Fibroblast of lung (primary cell): ENCODE measurements around the gene ZSCAN1. TPM values are rescaled to one million over a fixed set of nuclear protein-coding genes. Genes with fewer than 3 reads are reported as not detected.
A peak's percentile ranks its signal among the peaks of the same experiment; 100 is the strongest.

Source experiments
- DNase-seq, 2 donors: peaks; one replicate each; pipeline versions ENCODE4 v3.0.0 to v3.0.0-alpha.2; 2010; ENCODE audit warnings: low read depth in 2 of 2
- H2AFZ ChIP-seq: 2 replicates; pipeline ENCODE4 v1.5.1; 2012; ENCODE audit warnings: low read length, control low read depth, inconsistent platforms
- H3K27ac ChIP-seq: 2 replicates; pipeline ENCODE4 v1.5.1; 2011; ENCODE audit warnings: low read length, control low read depth; ENCODE audit not compliant: insufficient read depth
- H3K27me3 ChIP-seq: 2 replicates; pipeline ENCODE4 v1.5.1; 2011; ENCODE audit warnings: mild to moderate bottlenecking, low read length; ENCODE audit not compliant: control insufficient read depth, insufficient read depth
- H3K36me3 ChIP-seq: 2 replicates; pipeline ENCODE4 v1.5.1; 2011; ENCODE audit warnings: low read length; ENCODE audit not compliant: control insufficient read depth, insufficient read depth
- H3K4me1 ChIP-seq: 2 replicates; pipeline ENCODE4 v1.5.1; 2011; ENCODE audit warnings: low read length; ENCODE audit not compliant: control insufficient read depth, insufficient read depth; ENCODE audit errors: extremely low read depth
- H3K4me2 ChIP-seq: 2 replicates; pipeline ENCODE4 v1.5.1; 2011; ENCODE audit warnings: low read length, control low read depth; ENCODE audit not compliant: insufficient read depth; ENCODE audit errors: extremely low read depth
- H3K4me3 ChIP-seq, 4 experiments: fragments of 200-600 bp in 1 of 4; sonication (generic) in 1 of 4; replicated peaks in 1 of 4; 2 replicates each; pipeline ENCODE4 v1.5.1; 2011 to 2016; ENCODE audit warnings: low read length in 4 of 4, low read depth in 3 of 4, mild to moderate bottlenecking in 3 of 4, control low read depth in 2 of 4, inconsistent platforms in 1 of 4, mixed read lengths in 1 of 4; ENCODE audit not compliant: insufficient read depth in 1 of 4; ENCODE audit errors: control extremely low read depth in 1 of 4
- H3K79me2 ChIP-seq: 2 replicates; pipeline ENCODE4 v1.5.1; 2012; ENCODE audit warnings: mild to moderate bottlenecking, low read length, inconsistent platforms; ENCODE audit not compliant: control insufficient read depth, insufficient read depth
- H3K9ac ChIP-seq: 2 replicates; pipeline ENCODE4 v1.5.1; 2011; ENCODE audit warnings: mild to moderate bottlenecking, low read length, control low read depth; ENCODE audit not compliant: insufficient read depth
- H3K9me3 ChIP-seq: 2 replicates; pipeline ENCODE4 v1.5.1; 2012; ENCODE audit warnings: low read depth, low read length; ENCODE audit not compliant: control insufficient read depth, insufficient read depth
- H4K20me1 ChIP-seq: 2 replicates; pipeline ENCODE4 v1.5.1; 2011; ENCODE audit warnings: low read length; ENCODE audit not compliant: control insufficient read depth, insufficient read depth; ENCODE audit errors: extremely low read depth
- CTCF ChIP-seq, 2 donors: IDR thresholded peaks in 1 of 2; conservative IDR thresholded peaks in 1 of 2; 1 replicate in 1 of 2; 2 replicates in 1 of 2; pipeline ENCODE4 v1.5.1; 2011 to 2012; ENCODE audit warnings: low read length in 2 of 2, control low read depth in 1 of 2, inconsistent platforms in 1 of 2, low read depth in 1 of 2, mild to moderate bottlenecking in 1 of 2
- EZH2 ChIP-seq: IDR thresholded peaks from 2 replicates; pipeline ENCODE4 v1.5.1; 2012; ENCODE audit warnings: low read length, control low read depth, mild to moderate bottlenecking; ENCODE audit errors: missing control alignments
- polyA plus RNA-seq, 2 donors: library from polyadenylated mRNA; depleted of rRNA in 1 of 2; stranded (reverse) in 1 of 2; unstranded in 1 of 2; fragments of >200 nt; gene quantifications; 2 replicates each; pipeline ENCODE4 v1.2.1, GENCODE V29; 2011 to 2012; ENCODE audit warnings: missing spikeins in 1 of 2
- total RNA-seq: library from RNA; depleted of rRNA; stranded (reverse); fragments of >200 nt; gene quantifications from 2 replicates; pipeline ENCODE4 v1.2.1, GENCODE V29; 2014

ZSCAN1 gene
- total and polyA plus RNA-seq, 2 donors (not counting 1 experiment from before 2014, with no cell fraction given) = not detected

DNA sequence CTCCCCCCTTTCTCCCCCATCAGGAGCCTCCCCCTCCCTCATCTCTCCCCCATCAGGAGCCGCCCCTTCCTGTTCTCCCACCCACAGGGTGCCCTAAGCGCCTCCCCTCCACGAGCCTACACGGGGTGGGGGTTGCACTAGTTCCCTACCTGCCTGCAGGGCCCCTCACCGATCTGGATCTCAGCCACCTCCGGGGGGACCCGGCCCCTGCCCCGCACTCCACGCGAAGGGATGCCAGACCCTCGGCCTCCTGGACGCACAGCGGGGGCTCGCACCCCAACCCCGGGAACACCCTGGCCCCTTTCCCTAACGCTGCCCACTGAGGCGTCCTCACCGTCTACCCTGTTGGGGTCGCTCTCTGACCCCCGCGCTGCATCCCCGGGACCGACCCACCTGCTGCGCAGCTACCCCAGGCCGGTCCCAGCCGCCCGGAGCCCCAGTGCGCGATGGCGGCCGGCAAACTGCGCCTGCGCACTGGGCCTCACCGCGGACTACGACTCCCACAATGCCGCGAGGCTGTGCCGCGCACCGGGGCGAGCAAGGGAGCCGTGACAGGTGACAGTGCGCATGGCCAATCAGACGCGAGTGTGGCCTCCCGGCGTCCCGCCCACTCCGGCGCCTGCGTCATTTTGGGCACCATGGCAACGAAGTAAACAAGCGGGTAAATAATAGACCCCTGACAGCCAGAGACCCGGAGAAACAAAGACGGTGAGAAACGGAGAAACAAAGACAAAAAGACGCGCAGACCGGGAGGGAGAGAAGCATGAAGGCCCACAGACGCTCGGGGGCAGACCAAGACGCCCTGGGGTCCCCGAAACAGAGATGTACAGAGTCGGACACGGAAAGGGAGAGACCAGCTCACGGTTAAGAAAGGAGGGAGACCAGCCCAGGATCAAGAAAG is 64.2 kb downstream of the ZSCAN1 start, which contains the start of gene ZSCAN18:
Gene ZSCAN18 (minus strand): TSS at position 451 of the 901 bp plus-strand sequence. CDS start 7,964 bp downstream, outside the sequence.
- no peaks in the 10 kb centered on the region for H3K4me1 ChIP-seq
- no peaks in the 10 kb centered on the region for H3K27me3 ChIP-seq
- peak; percentile 92 to 96 for DNase-seq
- no peaks in the 10 kb centered on the region for H3K79me2 ChIP-seq
- H3K4me2 ChIP-seq = peak within 1 kb of the TSS; percentile 84
- H3K4me3 ChIP-seq = peak within 1 kb of the TSS; percentile 66 to 95 (median 80)
- H3K27ac ChIP-seq = peak within 1 kb of the TSS; percentile 90
- peaks cover 2% of the 10 kb centered on the region for H3K9me3 ChIP-seq
- H2AFZ ChIP-seq = peak within 1 kb of the TSS; percentile 54
- no peaks in the 10 kb centered on the region for H3K36me3 ChIP-seq
- TF ChIP-seq CTCF (conservative IDR thresholded peaks at IDR 0.05 in 1 of 2, IDR thresholded peaks at IDR 0.05 in 1 of 2; ENCODE audit: low read depth in 1 of 2, low read length in 2 of 2) = no peak
- TF ChIP-seq EZH2 = no peak
- H4K20me1 ChIP-seq = no peaks in the 10 kb centered on the region
- H3K9ac ChIP-seq = peak within 1 kb of the TSS; percentile 87

GRCh38 chr19:58098682-58098998 is 64.8 kb downstream of the ZSCAN1 start:
- no peak for DNase-seq
- peak overlapping the region; percentile 54 for H2AFZ ChIP-seq
- no peaks in the 10 kb centered on the region for H3K79me2 ChIP-seq
- H3K27ac ChIP-seq = peak overlapping the region; percentile 90
- no peaks in the 10 kb centered on the region for H4K20me1 ChIP-seq
- H3K4me3 ChIP-seq = peak overlapping the region; percentile 30 to 95 (median 56)
- peaks cover 2% of the 10 kb centered on the region for H3K9me3 ChIP-seq
- H3K9ac ChIP-seq = peak overlapping the region; percentile 65
- no peak for TF ChIP-seq CTCF (conservative IDR thresholded peaks at IDR 0.05 in 1 of 2, IDR thresholded peaks at IDR 0.05 in 1 of 2; ENCODE audit: low read depth in 1 of 2, low read length in 2 of 2)
- TF ChIP-seq EZH2 = no peak
- H3K4me1 ChIP-seq = no peaks in the 10 kb centered on the region
- no peaks in the 10 kb centered on the region for H3K27me3 ChIP-seq
- peak overlapping the region; percentile 70 for H3K4me2 ChIP-seq
- H3K36me3 ChIP-seq = no peaks in the 10 kb centered on the region

Other genes starting within 250 kb of the ZSCAN1 start
- gene ZNF552, start 219.1 kb upstream of the ZSCAN1 start, total RNA-seq = 3.8 and 3.9 TPM in 2 replicates
- gene ZNF552, start 219.1 kb upstream of the ZSCAN1 start, polyA plus RNA-seq = 1.5 and 1.9 TPM in 2 replicates
- gene ZNF587B, start 203.7 kb upstream of the ZSCAN1 start, total RNA-seq = 12.1 and 12.4 TPM in 2 replicates
- 4.9 and 6.5 TPM in 2 replicates for gene ZNF587B, start 203.7 kb upstream of the ZSCAN1 start, polyA plus RNA-seq
- 12.1 and 23.6 TPM in 2 replicates for gene ZNF587, start 184.2 kb upstream of the ZSCAN1 start, total RNA-seq
- 7.4 and 8.8 TPM in 2 replicates for gene ZNF587, start 184.2 kb upstream of the ZSCAN1 start, polyA plus RNA-seq
- 3.9 and 6.1 TPM in 2 replicates for gene ZNF814, start 145.0 kb upstream of the ZSCAN1 start, total RNA-seq
- 5.5 and 7.8 TPM in 2 replicates for gene ZNF814, start 145.0 kb upstream of the ZSCAN1 start, polyA plus RNA-seq
- gene ZNF417, start 117.4 kb upstream of the ZSCAN1 start, total RNA-seq = 14.4 and 22.1 TPM in 2 replicates
- gene ZNF417, start 117.4 kb upstream of the ZSCAN1 start, polyA plus RNA-seq = 4.6 and 5.9 TPM in 2 replicates
- gene ZNF418, start 98.6 kb upstream of the ZSCAN1 start, total RNA-seq = 8.2 and 8.4 TPM in 2 replicates
- gene ZNF418, start 98.6 kb upstream of the ZSCAN1 start, polyA plus RNA-seq = 2.2 and 3.3 TPM in 2 replicates
- gene ZNF256, start 86.3 kb upstream of the ZSCAN1 start, total RNA-seq = 5.1 and 6.3 TPM in 2 replicates
- gene ZNF256, start 86.3 kb upstream of the ZSCAN1 start, polyA plus RNA-seq = 3.0 and 3.7 TPM in 2 replicates
- 0.26 and 0.83 TPM in 2 replicates for gene C19orf18, start 59.5 kb upstream of the ZSCAN1 start, total RNA-seq
- 0.09 and 0.17 TPM in 2 replicates for gene C19orf18, start 59.5 kb upstream of the ZSCAN1 start, polyA plus RNA-seq
- 14.9 and 17.5 TPM in 2 replicates for gene ZNF606, start 31.2 kb upstream of the ZSCAN1 start, total RNA-seq
- 3.5 and 4.7 TPM in 2 replicates for gene ZNF606, start 31.2 kb upstream of the ZSCAN1 start, polyA plus RNA-seq
- gene ZNF135, start 25.3 kb downstream of the ZSCAN1 start, total RNA-seq = 6.2 and 11.2 TPM in 2 replicates
- gene ZNF135, start 25.3 kb downstream of the ZSCAN1 start, polyA plus RNA-seq = 5.6 and 6.6 TPM in 2 replicates
- 51.6 and 71.0 TPM in 2 replicates for gene ZSCAN18, start 64.2 kb downstream of the ZSCAN1 start, total RNA-seq
- gene ZSCAN18, start 64.2 kb downstream of the ZSCAN1 start, polyA plus RNA-seq = 13.6 and 17.6 TPM in 2 replicates
- 17.2 and 21.1 TPM in 2 replicates for gene ZNF329, start 116.8 kb downstream of the ZSCAN1 start, total RNA-seq
- gene ZNF329, start 116.8 kb downstream of the ZSCAN1 start, polyA plus RNA-seq = 6.3 and 6.8 TPM in 2 replicates
- gene ZNF274, start 149.0 kb downstream of the ZSCAN1 start, total RNA-seq = 25.4 and 37.5 TPM in 2 replicates
- 12.8 and 13.9 TPM in 2 replicates for gene ZNF274, start 149.0 kb downstream of the ZSCAN1 start, polyA plus RNA-seq
- gene ZNF544, start 194.9 kb downstream of the ZSCAN1 start, total RNA-seq = 34.4 and 40.8 TPM in 2 replicates
- gene ZNF544, start 194.9 kb downstream of the ZSCAN1 start, polyA plus RNA-seq = 17.6 and 22.0 TPM in 2 replicates
- gene ZNF8, start 244.9 kb downstream of the ZSCAN1 start, total RNA-seq = 4.9 and 5.6 TPM in 2 replicates
- gene ZNF8, start 244.9 kb downstream of the ZSCAN1 start, polyA plus RNA-seq = 2.3 and 2.6 TPM in 2 replicates